PC-3 (cell line): ENCODE results near the gene PHPT1. TPM values are rescaled to one million over a fixed set of nuclear protein-coding genes. Genes with fewer than 3 reads are reported as not detected.

Source experiments
- ATAC-seq: fragments of 200-7000 bp; cut with Tn5 transposase; 2 replicates; pipeline ENCODE4 v1.9.1; 2020; ENCODE audit warnings: mild to moderate bottlenecking, moderate library complexity
- BruUV-seq: library from RNA; stranded (reverse); fragments of 400-500 nt; replicated peaks from 2 replicates; lab custom pipeline; 2021; lab: Mats Ljungman, UMichigan
- CTCF ChIA-PET: fragments of 300-600 bp; sonication (Branson Sonifier 250); formaldehyde crosslinking; loops from one replicate; lab custom pipeline; 2022; ENCODE audit warnings: antibody characterized with exemption; lab: Charles Lee
- POLR2A ChIA-PET: fragments of 300-600 bp; sonication (Branson Sonifier 250); formaldehyde crosslinking; loops from one replicate; lab custom pipeline; 2022; ENCODE audit warnings: antibody characterized with exemption; ENCODE audit not compliant: unreplicated experiment; lab: Charles Lee
- DNase-seq: peaks from one replicate; pipeline ENCODE4 v3.0.0-alpha.2; 2015
- H2AFZ ChIP-seq: fragments of 300-600 bp; sonication (generic); 2 replicates; pipeline ENCODE4 v1.6.0; 2016; ENCODE audit warnings: antibody characterized with exemption, low read length
- H3F3A ChIP-seq: fragments of 300-600 bp; sonication (generic); one replicate; pipeline ENCODE4 v1.6.0; 2017; ENCODE audit warnings: antibody characterized with exemption, low read length, control low read depth, mild to moderate bottlenecking; ENCODE audit not compliant: unreplicated experiment
- H3K27ac ChIP-seq: fragments of 300-600 bp; sonication (generic); 2 replicates; pipeline ENCODE4 v1.5.1; 2016; ENCODE audit warnings: mild to moderate bottlenecking, low read length
- H3K27me3 ChIP-seq: fragments of 300-600 bp; sonication (generic); 2 replicates; pipeline ENCODE4 v1.6.1; 2016; ENCODE audit warnings: low read length, mixed read lengths
- H3K36me3 ChIP-seq: fragments of 300-600 bp; sonication (generic); 2 replicates; pipeline ENCODE4 v1.6.1; 2016; ENCODE audit warnings: low read depth, mixed run types, low read length, mixed read lengths
- H3K4me1 ChIP-seq: fragments of 300-600 bp; sonication (generic); 2 replicates; pipeline ENCODE4 v1.5.1; 2016; ENCODE audit warnings: low read length; ENCODE audit not compliant: insufficient read depth
- H3K4me2 ChIP-seq: fragments of 300-600 bp; sonication (generic); 2 replicates; pipeline ENCODE4 v1.6.0; 2016; ENCODE audit warnings: low read length
- H3K4me3 ChIP-seq: fragments of 300-600 bp; sonication (generic); 2 replicates; pipeline ENCODE4 v1.5.1; 2016; ENCODE audit warnings: mild to moderate bottlenecking, low read length, mixed read lengths
- H3K79me2 ChIP-seq: fragments of 300-600 bp; sonication (generic); 2 replicates; pipeline ENCODE4 v1.6.1; 2017; ENCODE audit warnings: low read length, mixed read lengths
- H3K9ac ChIP-seq: fragments of 300-600 bp; sonication (generic); 2 replicates; pipeline ENCODE4 v1.6.0; 2016; ENCODE audit warnings: mild to moderate bottlenecking, low read length
- H3K9me2 ChIP-seq: fragments of 300-600 bp; sonication (generic); replicated peaks from 2 replicates; pipeline ENCODE4 v1.6.1; 2016; ENCODE audit warnings: mixed run types, low read length, mixed read lengths
- H3K9me3 ChIP-seq: fragments of 300-600 bp; sonication (generic); 2 replicates; pipeline ENCODE4 v1.6.1; 2016; ENCODE audit warnings: low read length, mixed read lengths
- H4K20me1 ChIP-seq: fragments of 300-600 bp; sonication (generic); 2 replicates; pipeline ENCODE4 v1.6.1; 2016; ENCODE audit warnings: low read length, mixed read lengths
- CTCF ChIP-seq: fragments of 300-600 bp; sonication (generic); conservative IDR thresholded peaks from 2 replicates; pipeline ENCODE4 v1.5.1; 2017; ENCODE audit warnings: antibody characterized with exemption, low read depth, mild to moderate bottlenecking, low read length
- EZH2 ChIP-seq: fragments of 300-600 bp; sonication (generic); IDR thresholded peaks from one replicate; pipeline ENCODE4 v1.6.1; 2017; ENCODE audit warnings: antibody characterized with exemption, mild to moderate bottlenecking, low read length; ENCODE audit not compliant: unreplicated experiment
- EZH2phosphoT487 ChIP-seq: fragments of 300-600 bp; sonication (generic); IDR thresholded peaks from 2 replicates; pipeline ENCODE4 v1.6.1; 2018; ENCODE audit warnings: mild to moderate bottlenecking, antibody characterized with exemption, low read length, borderline replicate concordance
- intact Hi-C: fragments of 100-400 bp; cut with micrococcal nuclease; formaldehyde crosslinking; loops from 2 replicates; pipeline ENCODE4 v1.9.0; 2023
- total RNA-seq: library from RNA; depleted of rRNA; stranded (reverse); fragments of >200 nt; gene quantifications from 2 replicates; pipeline ENCODE4 v1.2.3, GENCODE V29; 2014

PHPT1 gene
- total RNA-seq, 1 experiment from 2014 or later, result 111 TPM

DNA sequence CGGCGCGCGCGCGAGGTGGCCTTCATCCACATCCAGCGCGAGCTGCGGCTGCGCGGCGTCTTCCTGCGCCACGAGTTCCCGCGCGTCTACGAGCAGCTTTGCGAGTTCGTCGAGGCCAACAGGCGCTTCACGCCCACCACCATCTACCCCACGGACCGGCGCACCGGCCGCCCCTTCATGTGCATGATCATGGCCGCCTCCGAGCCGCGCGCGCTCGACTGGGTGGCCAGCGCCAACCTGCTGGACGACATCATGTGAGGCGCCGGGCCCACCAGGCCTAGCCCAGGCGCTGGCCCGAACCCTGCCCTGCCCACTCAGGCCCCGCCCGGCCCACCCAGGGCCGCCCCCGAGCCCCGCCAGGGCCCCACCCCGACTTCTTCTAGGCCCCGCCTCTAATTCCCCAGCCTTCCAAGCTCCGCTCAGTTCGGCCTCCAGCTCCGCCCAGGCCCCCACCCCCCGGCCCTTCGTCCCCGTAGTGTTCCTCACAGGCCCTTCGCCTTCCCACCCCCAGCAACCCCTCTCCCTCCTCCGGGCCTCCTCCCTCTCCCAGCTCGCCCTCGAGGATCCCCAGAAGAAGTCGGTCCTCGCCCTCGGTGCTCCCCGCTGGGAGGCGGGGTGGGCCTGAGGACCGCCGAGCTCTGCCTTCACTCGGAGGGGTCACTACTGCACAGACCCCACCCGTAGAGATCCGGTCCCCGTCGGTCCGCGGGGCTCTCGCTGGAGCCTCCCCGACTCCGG, 2.0 kb upstream of the PHPT1 start:
- peak; percentile 1; the same call in 1 of the 2 replicates for ATAC-seq
- Histone ChIP-seq H3K4me3 (peak overlapping the region; percentile 87), H3K9ac (peak overlapping the region; percentile 77; the same call in 1 of the 2 replicates), H4K20me1 (no peaks in the 10 kb centered on the region), H3K79me2 (no peaks in the 10 kb centered on the region), H3K4me2 (peak overlapping the region; percentile 92), H3K27me3 (no peaks in the 10 kb centered on the region), H3K9me3 (no peaks in the 10 kb centered on the region), H3F3A (no peaks in the 10 kb centered on the region), H3K9me2 (no peaks in the 10 kb centered on the region), H3K27ac (no peak overlapping the region), H3K4me1 (peaks cover 8% of the 10 kb centered on the region), H3K36me3 (no peaks in the 10 kb centered on the region), H2AFZ (peak overlapping the region; percentile 67)
- ChIA-PET POLR2A (no interaction called here), CTCF (interaction anchor here (0.6 kb wide), 1 partner anchor 16 kb away, joined by 3 read pairs; no protein-coding TSS in a partner anchor)
- no peak for TF ChIP-seq EZH2
- no peak for TF ChIP-seq CTCF
- TF ChIP-seq EZH2phosphoT487, result no peak
- DNase-seq, result peak; percentile 41
- intact Hi-C loops, result loop anchor here (10.0 kb wide), 1 partner anchor 148 kb away; the partner anchor contains the start of genes CLIC3 and PAXX
- BruUV-seq, result no TSS peak

GRCh38 chr9:136847826-136848392, 1.3 kb upstream of the PHPT1 start:
- H2AFZ ChIP-seq, result peak overlapping the region; percentile 67
- no peaks in the 10 kb centered on the region for H3K9me3 ChIP-seq
- peak overlapping the region; percentile 79; the same call in 1 of the 2 replicates for H3K27ac ChIP-seq
- no peak for TF ChIP-seq EZH2
- TF ChIP-seq EZH2phosphoT487, result peak; percentile 58
- TF ChIP-seq CTCF, result no peak
- H3K36me3 ChIP-seq, result no peaks in the 10 kb centered on the region
- CTCF ChIA-PET, result no interaction called here
- H3K4me1 ChIP-seq, result peaks cover 8% of the 10 kb centered on the region
- no TSS peak for BruUV-seq
- intact Hi-C loops, result loop anchor here (10.0 kb wide), 1 partner anchor 147 kb away; the partner anchor contains the start of genes CLIC3 and PAXX
- H3K9ac ChIP-seq, result peak overlapping the region; percentile 77
- POLR2A ChIA-PET, result interaction anchor here (0.6 kb wide), 1 partner anchor 47 kb away, joined by 3 read pairs; no protein-coding TSS in a partner anchor
- no peaks in the 10 kb centered on the region for H3K9me2 ChIP-seq
- ATAC-seq (peak; percentile 44), DNase-seq (peak; percentile 78)
- H4K20me1 ChIP-seq, result no peaks in the 10 kb centered on the region
- H3K27me3 ChIP-seq, result no peaks in the 10 kb centered on the region
- peak overlapping the region; percentile 87 for H3K4me3 ChIP-seq
- peak overlapping the region; percentile 92 for H3K4me2 ChIP-seq
- H3F3A ChIP-seq, result no peaks in the 10 kb centered on the region
- no peaks in the 10 kb centered on the region for H3K79me2 ChIP-seq
